Peyer's patch (tissue), 4 donors: ENCODE data around the gene BCAR1. TPM values are rescaled to one million over a fixed set of nuclear protein-coding genes. Genes with fewer than 3 reads are reported as not detected.

Source experiments
- DNase-seq, 3 donors: peaks; one replicate each; pipeline ENCODE4 v3.0.0-alpha.2; 2017 to 2019
- H3K27ac ChIP-seq, 4 donors: fragments of 200-600 bp; sonication (generic); one replicate each; pipeline ENCODE4 v1.5.1; 2016 to 2019
- H3K27me3 ChIP-seq, 2 donors: fragments of 200-600 bp; sonication (generic); one replicate each; pipeline ENCODE4 v1.5.1; 2019
- H3K36me3 ChIP-seq, 3 donors: fragments of 200-600 bp; sonication (generic); one replicate each; pipeline ENCODE4 v1.5.1; 2016 to 2019
- H3K4me1 ChIP-seq, 4 donors: fragments of 200-600 bp; sonication (generic); one replicate each; pipeline ENCODE4 v1.5.1; 2016 to 2019
- H3K4me3 ChIP-seq, 4 donors: fragments of 200-600 bp; sonication (generic); 1 replicate in 3 of 4; 2 replicates in 1 of 4; pipeline ENCODE4 v1.5.1; 2016 to 2019; ENCODE audit warnings: mild to moderate bottlenecking in 1 of 4
- H3K9me3 ChIP-seq, 4 donors: fragments of 200-600 bp; sonication (generic); one replicate each; pipeline ENCODE4 v1.5.1; 2016 to 2019; ENCODE audit warnings: mild to moderate bottlenecking in 1 of 4
- CTCF ChIP-seq, 6 experiments: fragments of 450-650 bp in 4 of 6; fragments of 200-600 bp in 2 of 6; sonication (generic) in 1 of 6; IDR thresholded peaks; one replicate each; pipeline ENCODE4 v1.5.1; 2017 to 2019; ENCODE audit warnings: antibody characterized with exemption in 6 of 6, mild to moderate bottlenecking in 3 of 6, moderate library complexity in 1 of 6
- POLR2A ChIP-seq, 2 donors: fragments of 450-650 bp; IDR thresholded peaks; one replicate each; pipeline ENCODE4 v1.5.1; 2017; ENCODE audit warnings: antibody characterized with exemption in 2 of 2, mild to moderate bottlenecking in 2 of 2, moderate library complexity in 2 of 2
- small RNA-seq, 2 donors: library from RNA; depleted of rRNA; stranded (forward); fragments of <200 nt; gene quantifications; one replicate each; pipeline ENCODE3, GENCODE V24; 2016
- total RNA-seq, 4 donors: library from RNA; depleted of rRNA; stranded (reverse); fragments of >200 nt; gene quantifications; one replicate each; pipeline ENCODE4 v1.1.0, GENCODE V29; 2016

The BCAR1 gene
- total RNA-seq, 4 donors from 2014 or later, result 77.6 to 251 (median 206) TPM

- Histone ChIP-seq H3K36me3 (no peaks in the 10 kb centered on the region), H3K9me3 (no peaks in the 10 kb centered on the region), H3K27ac (no peak overlapping the region), H3K4me1 (no peaks in the 10 kb centered on the region), H3K4me3 (no peak overlapping the region), H3K27me3 (no peaks in the 10 kb centered on the region)
- DNase-seq, result no peak
- TF ChIP-seq CTCF (IDR thresholded peaks at IDR 0.05) (no peak), POLR2A (IDR thresholded peaks at IDR 0.05) (no peak)
Measured at GRCh38 chr16:75192606-75193264, 58.7 kb downstream of the BCAR1 start.

GRCh38 chr16:75189638-75190245, 61.7 kb downstream of the BCAR1 start:
- H3K27me3 ChIP-seq, result no peaks in the 10 kb centered on the region
- H3K27ac ChIP-seq, result no peak overlapping the region
- TF ChIP-seq POLR2A (IDR thresholded peaks at IDR 0.05), result no peak
- no peak for TF ChIP-seq CTCF (IDR thresholded peaks at IDR 0.05)
- DNase-seq, result no peak
- no peaks in the 10 kb centered on the region for H3K9me3 ChIP-seq
- H3K4me3 ChIP-seq, result no peak overlapping the region
- H3K36me3 ChIP-seq, result no peaks in the 10 kb centered on the region
- no peaks in the 10 kb centered on the region for H3K4me1 ChIP-seq

GRCh38 chr16:75188832-75189477, 62.5 kb downstream of the BCAR1 start:
- Histone ChIP-seq H3K36me3 (no peaks in the 10 kb centered on the region), H3K27me3 (no peaks in the 10 kb centered on the region), H3K27ac (no peak overlapping the region), H3K4me1 (no peaks in the 10 kb centered on the region), H3K9me3 (no peaks in the 10 kb centered on the region), H3K4me3 (no peak overlapping the region)
- DNase-seq, result no peak
- TF ChIP-seq CTCF (IDR thresholded peaks at IDR 0.05), result no peak
- no peak for TF ChIP-seq POLR2A (IDR thresholded peaks at IDR 0.05)

- H3K27me3 ChIP-seq, result no peaks in the 10 kb centered on the region
- TF ChIP-seq POLR2A (IDR thresholded peaks at IDR 0.05) (no peak), CTCF (IDR thresholded peaks at IDR 0.05) (no peak)
- no peak overlapping the region for H3K27ac ChIP-seq
- H3K4me3 ChIP-seq, result no peak overlapping the region
- H3K9me3 ChIP-seq, result peaks cover 0 to 9% (median 2%) of the 10 kb centered on the region in 4 donors
- no peaks in the 10 kb centered on the region for H3K4me1 ChIP-seq
- DNase-seq, result no peak
- no peaks in the 10 kb centered on the region for H3K36me3 ChIP-seq
Measured at GRCh38 chr16:75181630-75182029, 69.8 kb downstream of the BCAR1 start.

GRCh38 chr16:75179208-75179607, 72.2 kb downstream of the BCAR1 start:
- no peak for DNase-seq
- Histone ChIP-seq H3K9me3 (peaks cover 0 to 21% (median 6%) of the 10 kb centered on the region in 4 donors), H3K4me1 (no peaks in the 10 kb centered on the region), H3K4me3 (no peak overlapping the region), H3K27ac (no peak overlapping the region), H3K36me3 (no peaks in the 10 kb centered on the region), H3K27me3 (no peaks in the 10 kb centered on the region)
- TF ChIP-seq CTCF (IDR thresholded peaks at IDR 0.05) (no peak), POLR2A (IDR thresholded peaks at IDR 0.05) (no peak)

Small RNA genes lying within 50 kb of the gene (small RNA-seq; reads per million reads assigned to genes)
- 0 reads per million in 2 donors for gene RNU6-758P

Other genes with a start within 250 kb of the BCAR1 start
- gene LDHD, start 134.8 kb downstream of the BCAR1 start, total RNA-seq, result 10 to 100 TPM in 3 of 4 donors, 1 to 10 TPM in 1; 2.5 to 37.0 (median 22.4) TPM
- gene ZFP1, start 103.1 kb downstream of the BCAR1 start, total RNA-seq, result 1 to 10 TPM; 2.6 to 6.1 (median 4.9) TPM
- not detected for gene CTRB2, start 44.5 kb downstream of the BCAR1 start, total RNA-seq
- gene CTRB1, start 32.6 kb downstream of the BCAR1 start, total RNA-seq, result not detected
- 100 to 1,000 TPM; 125 to 205 (median 156) TPM for gene CFDP1, start 181.9 kb upstream of the BCAR1 start, total RNA-seq
- 10 to 100 TPM; 37.1 to 95.1 (median 62.8) TPM for gene TMEM170A, start 213.1 kb upstream of the BCAR1 start, total RNA-seq
- gene CHST6, start 243.8 kb upstream of the BCAR1 start, total RNA-seq, result 10 to 100 TPM in 3 of 4 donors, not detected in 1; 12.8 to 50.2 (median 22.3) TPM